VCaP (cell line): Measurements from ENCODE around the gene TRPM3.

Source experiments
- H3K27ac ChIP-seq: fragments of 450-650 bp; 2 replicates; pipeline ENCODE4 v1.5.1; 2017
- CTCF ChIP-seq: fragments of 450-650 bp; conservative IDR thresholded peaks from 2 replicates; pipeline ENCODE4 v1.5.1; 2017; ENCODE audit warnings: mild to moderate bottlenecking, moderate library complexity

Gene TRPM3

GRCh38 chr9:71005456-71005855 is 116.0 kb downstream of the TRPM3 start:
- no peak overlapping the region for H3K27ac ChIP-seq
- no peak for TF ChIP-seq CTCF

- no peak for TF ChIP-seq CTCF
- no peak overlapping the region for H3K27ac ChIP-seq
These were observed 117.2 kb downstream of the TRPM3 start for GRCh38 chr9:71004196-71004595.

GRCh38 chr9:71003346-71003745 is 118.1 kb downstream of the TRPM3 start:
- TF ChIP-seq CTCF = peak; percentile 61
- H3K27ac ChIP-seq = no peak overlapping the region

GRCh38 chr9:71001780-71002386 is 119.5 kb downstream of the TRPM3 start:
- peak; percentile 78 for TF ChIP-seq CTCF
- H3K27ac ChIP-seq = no peak overlapping the region

- no peak for TF ChIP-seq CTCF
- no peak overlapping the region for H3K27ac ChIP-seq
These were observed 122.5 kb downstream of the TRPM3 start for GRCh38 chr9:70998962-70999361.

- TF ChIP-seq CTCF = no peak
- no peak overlapping the region for H3K27ac ChIP-seq
These were observed 125.9 kb downstream of the TRPM3 start for GRCh38 chr9:70995511-70995910.

- no peak for TF ChIP-seq CTCF
- no peak overlapping the region for H3K27ac ChIP-seq
These were observed 126.8 kb downstream of the TRPM3 start for GRCh38 chr9:70994582-70994981.
